SKM-1 (cell line): Measurements from ENCODE around the gene ANKH.
A peak's percentile ranks its signal among the peaks of the same experiment; 100 is the strongest.

Experiments
- DNase-seq: peaks from one replicate; lab custom pipeline; 2025; ENCODE audit not compliant: unreplicated experiment; lab: John Stamatoyannopoulos, UW

The ANKH gene

DNA sequence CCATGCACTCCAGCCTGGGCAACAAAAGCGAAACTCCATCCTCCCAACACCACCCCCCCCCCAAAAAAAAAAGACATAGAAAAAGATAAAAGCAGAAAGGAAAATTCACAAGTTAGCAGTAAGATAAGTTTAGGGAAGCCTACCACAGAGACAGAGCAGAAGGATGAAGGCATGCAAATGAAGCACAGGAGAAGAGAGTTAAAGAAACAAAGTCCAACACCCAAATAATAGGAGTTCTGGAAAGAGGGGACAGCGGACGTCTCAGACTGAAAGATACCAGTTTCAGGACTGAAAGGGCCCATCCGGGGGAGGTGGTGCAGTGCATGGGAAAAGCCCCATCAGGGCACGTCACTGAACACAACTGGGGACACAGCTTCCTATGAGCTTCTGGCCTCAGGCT is 152.8 kb downstream of the ANKH start:
- no peak for DNase-seq

DNA sequence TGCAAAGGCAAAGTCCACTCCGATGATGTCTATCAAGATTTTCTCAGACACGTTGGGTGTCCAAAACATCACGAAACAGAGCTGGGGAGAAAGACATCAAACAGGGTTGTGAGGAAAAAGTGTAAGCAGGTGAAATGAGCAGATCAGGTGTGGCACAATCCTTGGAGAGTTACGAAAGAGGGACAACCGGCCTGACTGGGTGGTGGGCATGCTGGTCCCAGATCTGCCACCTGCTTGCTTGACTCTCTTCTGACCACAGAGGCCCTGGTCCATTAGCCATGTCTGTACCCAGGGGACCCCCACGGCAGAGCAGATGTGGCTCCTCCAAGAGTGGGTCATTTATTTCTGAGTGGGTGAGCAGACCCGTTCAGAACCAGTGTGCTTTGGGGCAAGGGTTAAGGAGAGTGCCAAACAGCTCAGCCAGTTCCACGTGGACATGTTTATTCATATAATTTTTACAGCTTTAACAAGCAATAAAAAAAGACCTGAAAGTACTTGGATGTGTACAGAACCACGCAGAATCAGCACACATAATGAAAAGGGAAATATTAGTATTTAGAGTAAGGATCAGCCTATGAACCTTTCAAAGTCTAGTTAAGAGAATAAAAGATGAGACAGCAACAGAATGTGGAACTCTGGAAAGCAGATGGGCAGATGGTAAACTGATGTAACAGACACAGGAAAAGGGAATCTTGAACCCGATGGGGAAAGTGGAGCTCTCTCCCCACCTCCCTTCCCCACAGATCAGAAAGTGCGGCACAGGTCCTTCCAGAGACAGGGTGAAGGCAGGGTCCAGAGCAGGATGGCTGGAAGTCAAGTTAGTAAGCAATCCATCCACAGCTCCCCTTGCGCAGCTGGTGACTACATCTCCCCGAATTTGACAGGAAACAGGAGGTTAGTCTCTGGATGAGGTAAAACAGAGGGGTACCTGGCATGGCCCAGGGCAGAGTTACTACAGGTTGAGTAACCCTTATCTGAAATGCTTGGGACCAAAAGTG is 154.5 kb downstream of the ANKH start:
- DNase-seq, result no peak

DNA sequence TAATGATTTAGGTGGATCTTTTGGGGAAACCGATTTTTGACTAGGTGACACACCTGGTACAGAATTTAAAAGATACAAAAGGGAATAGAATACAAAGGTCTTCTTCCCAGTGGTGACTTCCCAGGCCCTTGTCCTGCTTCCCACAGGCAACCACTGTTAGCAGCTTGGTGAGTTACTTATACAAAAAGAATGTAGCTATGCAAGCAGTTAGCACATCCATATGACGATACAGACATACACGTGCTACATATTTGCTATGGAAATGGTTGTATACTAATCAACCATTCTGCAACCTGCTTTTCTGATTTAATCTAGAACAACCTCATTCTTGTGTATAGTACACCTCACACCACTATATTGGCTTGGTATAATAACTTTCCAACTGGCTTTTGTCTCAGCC is 156.1 kb downstream of the ANKH start:
- no peak for DNase-seq

DNA sequence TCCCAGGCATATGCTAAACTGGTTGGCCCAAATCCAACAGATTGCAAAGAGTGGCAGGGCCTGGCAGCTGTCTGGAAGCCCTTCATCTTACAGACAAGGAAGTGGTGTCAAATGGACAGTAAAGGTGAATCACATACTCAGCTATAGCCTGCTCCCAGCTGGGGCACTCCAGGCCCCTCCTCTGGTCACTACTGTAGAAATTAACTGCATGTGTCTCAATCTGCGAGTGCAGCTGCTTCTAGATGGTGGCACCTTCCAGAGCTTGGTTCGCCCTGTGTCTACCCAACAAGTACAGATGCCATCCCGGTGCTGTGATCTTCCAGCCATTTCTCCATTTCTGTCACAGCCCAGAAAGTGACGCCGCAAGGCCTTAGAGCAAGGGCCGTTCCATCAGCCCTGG is 156.9 kb downstream of the ANKH start:
- DNase-seq, result no peak

DNA sequence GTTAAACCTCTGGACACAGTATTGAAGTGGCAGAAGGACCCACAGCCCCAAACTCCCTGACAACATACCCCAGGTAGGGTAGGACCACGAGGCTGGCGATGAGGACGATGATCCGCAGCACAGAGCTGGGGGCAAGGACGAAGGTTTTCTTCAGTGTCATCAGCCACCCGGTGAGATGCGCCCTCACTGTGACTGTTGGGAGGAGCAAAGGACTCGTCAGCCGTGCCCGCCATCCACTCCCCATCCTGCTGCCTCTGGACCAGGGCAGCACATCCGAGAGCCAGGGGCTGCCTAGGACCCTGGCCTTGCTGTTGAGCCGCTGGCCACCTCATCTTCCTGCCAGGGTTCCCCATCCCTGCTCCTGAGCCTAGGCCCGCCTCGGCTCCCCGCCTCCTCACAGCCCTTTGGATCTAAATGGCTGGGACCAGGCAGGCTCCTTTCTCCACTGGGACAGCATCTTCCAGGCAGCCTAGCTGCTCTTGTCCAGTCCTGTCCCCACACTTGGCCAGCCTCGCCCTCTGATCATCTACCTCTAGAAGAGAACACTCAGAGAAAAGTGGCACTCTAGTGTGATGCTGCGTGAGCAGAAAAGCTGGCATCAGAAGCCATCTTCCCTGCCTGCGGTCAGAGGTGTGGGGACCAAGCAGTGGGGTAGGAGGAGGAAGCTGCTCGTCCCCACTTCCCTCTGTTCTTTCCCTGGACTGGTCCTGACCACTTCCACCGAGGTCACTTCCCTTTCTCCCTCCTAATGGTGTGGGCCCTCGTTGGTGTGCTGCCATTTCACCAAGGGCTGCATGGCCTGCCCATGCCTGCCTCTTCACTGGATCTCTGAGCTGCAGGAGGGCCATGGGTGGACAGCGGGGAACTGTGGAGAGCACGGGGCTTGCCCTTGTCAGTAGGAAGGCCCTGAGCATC is 157.8 kb downstream of the ANKH start:
- DNase-seq, result no peak

DNA sequence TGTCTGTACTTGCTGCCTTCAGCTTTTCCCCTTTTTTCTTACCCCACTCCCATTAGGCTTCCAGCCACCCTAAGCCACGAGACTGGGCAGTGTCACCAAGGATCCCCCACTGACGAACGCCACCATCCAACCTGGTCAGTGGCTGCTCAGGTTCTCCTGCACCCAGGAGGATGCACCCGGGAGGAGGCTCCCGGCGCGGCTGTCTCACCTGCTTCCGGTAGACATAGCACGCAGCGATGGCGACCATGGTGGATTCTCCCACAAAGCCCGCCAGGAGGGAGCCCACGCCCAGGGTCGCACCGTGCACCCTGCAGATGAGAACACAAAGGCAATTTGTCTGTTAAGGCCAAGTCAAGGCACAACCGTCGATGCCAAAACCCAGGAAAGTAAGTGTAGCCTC is 158.9 kb downstream of the ANKH start:
- DNase-seq, result no peak

DNA sequence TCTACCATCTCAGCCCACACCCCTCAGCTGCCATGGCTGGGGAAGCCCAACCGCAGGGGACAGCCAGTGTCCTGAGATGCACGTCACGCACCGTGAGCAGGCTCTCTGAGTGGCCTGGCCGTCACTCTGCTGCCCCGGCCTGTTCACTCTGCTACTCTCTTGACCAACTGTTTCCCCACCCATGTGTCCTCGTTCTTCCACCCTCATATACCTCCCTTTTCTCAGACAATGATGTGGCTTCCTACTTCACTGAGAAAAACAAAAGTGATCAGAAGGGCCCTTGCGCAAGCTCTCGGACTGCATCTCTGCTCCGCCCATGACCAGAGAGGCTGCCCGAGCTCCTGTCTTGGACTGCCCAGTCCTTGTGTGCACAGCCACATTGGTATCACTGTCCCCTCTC is 159.4 kb downstream of the ANKH start:
- no peak for DNase-seq

DNA sequence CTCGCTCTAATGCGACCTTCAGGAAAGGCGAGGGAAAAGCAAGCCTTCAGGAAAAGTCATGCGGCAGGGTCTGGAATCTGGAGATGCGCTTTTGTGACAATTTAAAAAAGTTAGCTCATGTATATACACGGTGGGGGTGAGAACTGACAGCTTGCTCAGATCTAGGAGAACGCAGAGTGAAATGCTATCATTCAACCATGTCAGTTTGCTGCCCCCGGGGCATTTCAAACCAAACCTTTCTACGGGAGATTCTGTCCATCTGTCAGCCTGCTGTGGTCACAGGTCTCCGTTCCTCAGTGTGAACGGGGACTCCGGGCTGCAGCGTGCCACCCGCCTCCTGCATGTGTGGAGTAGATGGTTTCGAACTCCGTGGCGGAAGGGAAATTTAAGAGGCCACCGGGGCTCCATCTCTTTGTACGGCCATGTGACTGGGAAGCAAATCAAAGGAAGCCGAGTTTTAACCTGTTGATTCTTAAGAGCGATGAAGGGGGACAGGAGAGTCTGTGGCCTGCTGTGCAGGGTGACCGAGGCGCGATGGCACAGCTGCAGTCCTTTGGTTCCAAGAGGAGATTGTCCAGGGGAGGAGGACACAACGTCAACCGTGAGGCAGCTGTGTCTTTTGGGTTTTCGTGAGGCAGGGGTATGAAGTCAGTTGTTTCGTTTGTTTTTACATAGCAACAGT is 161.1 kb downstream of the ANKH start:
- DNase-seq, result no peak

DNA sequence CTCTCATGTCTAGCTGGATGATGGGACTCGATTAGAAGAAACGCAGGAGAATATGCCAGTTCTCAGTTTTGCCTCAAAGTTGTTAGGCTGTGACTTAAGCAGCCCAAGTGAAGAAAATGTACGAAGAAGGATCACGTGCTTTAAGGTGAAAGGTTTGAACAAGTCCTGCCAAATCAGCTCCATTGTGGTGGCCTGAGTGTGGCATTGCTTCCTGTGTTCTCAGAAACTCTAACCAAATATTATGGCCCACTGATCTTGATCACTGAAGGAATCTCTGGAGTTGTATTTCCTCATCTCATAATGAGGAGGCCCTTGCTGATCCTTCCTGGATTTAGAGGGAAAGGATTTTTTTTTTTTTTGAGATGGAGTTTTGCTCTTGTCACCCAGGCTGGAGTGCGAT is 163.0 kb downstream of the ANKH start:
- no peak for DNase-seq

DNA sequence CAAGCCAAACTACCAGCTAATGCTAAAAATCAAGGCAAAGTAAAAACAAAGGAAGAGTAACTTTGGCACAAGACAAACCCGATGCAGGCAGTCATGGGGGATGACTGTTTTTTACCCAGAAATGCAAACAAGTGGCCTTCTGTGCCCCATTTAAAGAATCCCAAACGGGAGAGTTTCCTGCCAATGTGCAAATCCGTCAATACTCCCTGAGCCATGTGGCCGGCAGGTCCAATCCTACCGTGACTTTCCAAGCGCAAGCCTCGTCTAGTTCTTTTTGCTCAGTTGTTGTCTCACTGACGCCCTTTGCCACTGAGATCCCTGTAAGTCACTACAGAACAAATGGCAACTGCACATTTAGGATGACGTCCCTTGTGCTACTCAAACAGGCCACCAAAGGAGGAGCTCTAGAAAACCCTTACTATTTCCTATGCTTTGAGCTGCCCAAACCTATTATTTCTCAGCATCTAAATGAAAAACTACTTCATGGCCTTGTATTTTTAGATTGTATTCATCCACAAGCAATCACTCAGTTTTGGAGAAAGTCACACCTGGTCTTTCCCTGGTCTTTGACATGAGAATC is 163.7 kb downstream of the ANKH start:
- DNase-seq, result no peak

DNA sequence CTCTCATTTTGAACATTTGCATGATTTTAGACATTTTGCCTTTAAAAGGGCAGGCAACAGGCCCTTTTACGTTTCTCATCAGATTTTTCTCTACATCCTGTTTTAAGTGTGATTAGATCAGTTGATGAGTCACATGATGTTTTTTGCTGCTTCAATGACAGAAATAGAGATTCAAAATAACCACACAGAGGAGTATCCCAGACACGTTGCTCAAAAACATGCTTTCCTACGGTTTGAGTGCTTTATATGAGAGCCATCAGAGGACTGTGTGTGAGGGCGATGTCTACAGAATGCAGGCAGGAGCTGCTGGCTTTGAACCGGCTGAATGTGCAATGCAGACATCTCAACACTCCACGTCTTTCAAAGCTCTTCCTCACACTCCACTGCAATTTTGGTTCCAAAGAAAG is 165.0 kb downstream of the ANKH start:
- DNase-seq, result no peak

DNA sequence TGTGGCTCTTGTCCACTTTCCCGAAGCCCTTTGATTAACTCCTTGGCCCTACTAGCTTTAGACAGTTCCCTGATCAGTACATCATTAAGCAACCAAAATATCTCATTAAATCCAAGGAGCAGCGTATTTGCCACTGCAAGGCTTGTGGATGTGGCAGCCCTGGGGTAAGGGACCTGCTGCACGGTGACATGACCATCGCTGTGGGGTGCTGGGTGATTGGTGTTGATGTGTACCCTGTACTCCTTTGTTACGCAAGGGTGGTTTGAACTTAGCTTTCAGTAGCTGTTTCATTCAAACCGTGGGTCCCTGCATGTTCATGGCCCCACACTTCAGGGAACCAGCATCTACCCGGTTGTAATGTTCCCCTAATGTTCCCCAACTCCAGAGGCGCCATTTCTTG is 166.0 kb downstream of the ANKH start:
- no peak for DNase-seq

DNA sequence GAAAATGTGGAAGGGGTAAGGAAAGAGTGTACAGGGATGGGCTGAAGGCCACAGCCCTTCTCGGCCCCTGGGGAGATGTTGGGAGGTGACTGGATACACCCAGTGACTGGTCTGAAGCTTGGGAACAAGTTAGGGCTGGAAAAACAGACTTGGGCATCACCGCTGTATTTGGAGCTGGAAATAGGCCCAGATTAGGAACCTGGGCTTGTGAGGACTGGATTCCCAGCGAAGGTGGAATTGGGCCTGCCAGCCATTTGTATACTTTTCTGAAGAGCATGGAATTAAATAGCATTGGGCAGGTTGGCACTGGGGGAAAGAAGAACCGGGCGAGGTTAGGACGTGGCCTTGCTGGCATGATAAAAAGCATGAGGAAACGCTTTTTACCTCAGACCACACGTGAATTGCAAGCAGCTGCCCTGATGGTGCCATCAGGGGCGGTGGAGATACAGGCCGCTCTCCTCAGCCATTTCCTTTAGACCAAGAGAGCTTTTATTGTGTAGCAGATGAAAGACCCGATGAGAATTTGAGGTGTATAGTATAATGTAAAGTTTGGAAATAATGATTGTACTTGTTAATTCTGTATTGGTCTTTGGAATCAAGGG is 169.2 kb downstream of the ANKH start:
- no peak for DNase-seq

DNA sequence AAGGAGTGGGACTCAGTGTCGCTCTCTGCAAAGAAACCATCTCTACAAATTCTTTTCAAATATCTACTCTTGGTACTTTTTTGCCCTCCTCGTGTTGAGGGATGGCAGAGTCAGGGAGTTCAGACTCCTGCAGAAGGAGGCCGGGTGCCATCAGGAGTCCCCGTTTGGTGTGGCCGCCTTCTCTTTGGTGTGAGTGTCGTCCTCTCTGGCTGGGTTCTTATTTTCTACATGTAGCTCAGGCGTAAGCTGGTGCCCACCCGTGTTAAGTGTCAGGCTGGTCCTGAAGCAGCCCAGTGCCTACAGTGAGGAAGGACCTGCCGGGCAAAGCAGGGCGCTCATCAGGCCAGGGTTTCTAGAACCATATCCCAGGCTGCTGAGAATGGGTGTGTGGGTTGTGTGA is 170.0 kb downstream of the ANKH start:
- DNase-seq, result no peak

DNA sequence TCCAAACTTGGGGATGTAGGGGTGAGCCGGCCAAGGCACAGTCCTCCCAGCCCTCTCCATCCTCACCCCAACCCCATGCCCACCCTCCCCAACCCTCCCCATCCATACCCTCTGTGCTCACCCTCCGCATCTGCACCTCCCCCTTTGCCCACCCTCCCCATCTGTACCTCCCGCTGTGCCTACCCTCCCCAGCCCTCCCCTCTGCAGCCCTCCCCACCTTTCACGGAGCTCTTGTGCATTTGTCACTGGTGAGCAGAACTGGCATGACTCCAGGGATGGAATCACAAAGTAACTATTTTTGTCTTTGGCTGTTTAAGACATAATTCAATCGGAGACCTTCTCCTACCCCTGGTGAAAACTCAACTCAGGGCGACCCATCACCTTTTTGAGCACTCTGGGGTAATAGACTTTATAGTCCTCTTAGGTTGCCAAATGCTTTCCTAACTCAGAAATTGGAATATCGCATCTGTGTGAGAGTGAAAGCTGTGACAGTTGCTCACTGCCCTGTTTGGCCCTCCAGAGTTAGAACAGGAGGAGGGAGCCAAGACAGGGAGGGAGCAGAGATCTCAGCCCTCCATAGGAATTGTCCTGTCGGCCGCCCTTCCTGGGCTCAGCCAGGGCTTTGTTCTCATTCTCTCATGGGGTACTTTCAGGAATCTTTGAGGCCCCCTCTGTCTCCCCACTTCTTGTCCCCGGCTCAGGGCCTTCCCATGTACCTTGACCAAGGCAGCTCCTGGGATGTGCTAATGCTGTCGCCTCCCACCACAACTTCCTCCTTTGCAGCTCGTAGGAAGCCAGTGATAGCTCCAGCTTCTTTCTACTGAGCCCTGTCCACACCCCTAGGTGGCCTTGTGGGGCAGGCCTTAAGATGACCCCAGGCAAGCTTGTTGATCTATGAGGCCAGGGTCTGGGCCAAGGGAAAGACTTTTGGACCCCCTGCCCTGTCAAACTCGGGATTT is 170.8 kb downstream of the ANKH start:
- DNase-seq, result peak; percentile 79

DNA sequence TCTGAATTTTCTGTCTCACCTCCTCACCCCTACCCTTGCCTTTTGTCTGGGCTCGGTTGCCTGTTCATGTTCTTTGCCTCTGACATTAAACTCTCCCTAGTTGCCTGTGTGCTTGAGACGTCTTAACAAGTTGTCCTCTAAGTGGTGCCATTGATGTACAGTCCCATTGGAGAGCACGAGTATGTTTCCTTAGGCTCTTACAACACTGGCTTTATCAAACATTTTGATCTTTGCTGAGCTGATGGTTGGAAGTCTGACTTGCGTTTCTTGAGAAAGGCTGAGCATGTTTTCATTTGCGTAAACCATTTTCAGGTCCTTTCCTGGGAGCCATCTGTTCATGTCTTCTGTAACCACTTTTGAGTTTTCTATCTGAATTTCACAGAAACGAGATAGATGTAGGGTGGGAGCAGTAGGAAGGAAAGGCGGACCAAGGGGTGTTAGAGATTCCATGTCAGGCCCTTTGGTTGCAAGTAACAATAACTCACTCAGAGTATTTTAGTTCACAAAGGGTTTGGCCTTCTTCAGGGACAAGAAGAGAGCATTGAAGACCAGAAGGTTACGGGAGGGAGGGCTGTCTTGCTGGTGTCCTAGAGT is 171.7 kb downstream of the ANKH start:
- no peak for DNase-seq

DNA sequence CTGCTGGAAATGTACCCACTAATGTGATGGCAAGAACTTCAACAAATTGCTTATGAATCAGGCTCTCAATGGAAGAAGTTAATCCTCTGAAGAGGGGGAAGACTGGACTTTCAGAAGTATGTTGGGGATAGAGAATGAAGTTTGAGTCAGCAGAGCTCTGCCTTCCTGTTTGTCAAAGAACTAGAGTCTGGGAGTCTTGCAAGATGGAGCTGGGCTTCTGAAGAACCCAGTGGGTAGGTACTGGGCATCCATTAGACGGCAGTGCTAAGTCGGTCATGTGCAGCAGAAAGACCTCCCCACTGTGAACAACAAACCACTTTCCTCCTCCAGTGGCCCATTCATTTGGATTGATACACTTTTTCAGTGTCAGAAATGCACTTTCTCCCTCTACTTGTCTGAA is 172.4 kb downstream of the ANKH start:
- no peak for DNase-seq

DNA sequence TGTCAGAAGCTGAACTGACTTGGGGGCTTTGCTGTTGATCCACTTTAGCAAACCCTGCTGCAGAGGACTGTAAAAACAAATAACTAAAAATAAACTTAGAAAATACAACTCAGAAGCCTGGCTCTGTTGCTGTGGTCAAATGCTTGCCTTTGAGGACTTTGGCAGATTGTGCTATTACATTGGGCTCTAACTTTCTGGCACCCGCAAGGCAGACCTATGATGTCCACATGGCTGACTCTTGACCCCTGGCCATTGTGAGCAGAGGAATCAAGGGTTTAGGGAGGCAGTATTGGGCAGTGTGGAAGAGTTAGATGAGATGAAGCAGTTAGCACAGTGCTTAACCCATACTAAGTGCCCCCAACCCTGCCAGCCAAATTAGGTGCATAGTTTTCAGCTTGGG is 173.1 kb downstream of the ANKH start:
- no peak for DNase-seq

DNA sequence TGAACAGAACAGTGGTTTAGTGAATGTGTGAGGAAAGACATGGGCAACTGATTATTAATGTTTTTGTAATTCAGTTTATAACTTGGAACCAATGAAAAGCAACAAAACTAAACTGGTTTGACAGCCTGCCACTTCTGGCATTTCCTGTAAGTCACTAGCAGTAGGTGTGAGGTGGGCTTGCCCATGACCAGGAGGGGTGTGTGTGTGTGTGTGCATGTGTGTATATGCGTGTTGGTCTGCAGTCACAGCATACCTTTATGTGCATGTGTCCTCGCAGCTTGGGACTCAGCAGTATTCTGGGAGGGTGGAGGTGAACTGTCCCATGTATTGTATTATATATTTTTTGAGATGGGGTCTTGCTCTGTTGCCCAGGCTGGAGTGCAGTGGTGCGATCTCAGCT is 174.7 kb downstream of the ANKH start:
- no peak for DNase-seq
